H9 (cell line): ENCODE results near the gene MED13L. TPM values are rescaled to one million over a fixed set of nuclear protein-coding genes. Genes with fewer than 3 reads are reported as not detected.

Experiments
- DNase-seq: peaks from one replicate; pipeline ENCODE4 v3.0.0-alpha.2; 2017
- H2AFZ ChIP-seq: one replicate; pipeline ENCODE4 v1.6.1; 2013; ENCODE audit warnings: mild to moderate bottlenecking, low read length, control low read depth, moderate library complexity
- H2AK5ac ChIP-seq: 2 replicates; pipeline ENCODE4 v1.6.1; 2013; ENCODE audit warnings: low read length, control low read depth, mixed read lengths; ENCODE audit not compliant: insufficient read length
- H2BK120ac ChIP-seq: one replicate; pipeline ENCODE4 v1.6.1; 2013; ENCODE audit warnings: low read depth, mild to moderate bottlenecking, low read length, control low read depth, inconsistent platforms; ENCODE audit not compliant: poor library complexity, severe bottlenecking
- H2BK12ac ChIP-seq: 2 replicates; pipeline ENCODE4 v1.6.1; 2013; ENCODE audit warnings: low read length, control low read depth, mixed read lengths, low read depth; ENCODE audit not compliant: insufficient read length
- H2BK15ac ChIP-seq: 2 replicates; pipeline ENCODE4 v1.6.1; 2013; ENCODE audit warnings: low read depth, low read length, control low read depth
- H2BK20ac ChIP-seq: one replicate; pipeline ENCODE4 v1.6.1; 2013; ENCODE audit warnings: low read depth, mild to moderate bottlenecking, low read length, control low read depth, inconsistent platforms; ENCODE audit not compliant: poor library complexity, severe bottlenecking
- H2BK5ac ChIP-seq: 2 replicates; pipeline ENCODE4 v1.6.1; 2013; ENCODE audit warnings: low read length, control low read depth, mixed read lengths; ENCODE audit not compliant: insufficient read length
- H3K14ac ChIP-seq: 2 replicates; pipeline ENCODE4 v1.6.1; 2013; ENCODE audit warnings: low read length, control low read depth; ENCODE audit not compliant: insufficient read depth
- H3K18ac ChIP-seq: 2 replicates; pipeline ENCODE4 v1.6.1; 2013; ENCODE audit warnings: low read depth, mild to moderate bottlenecking, mixed read lengths, low read length, control low read depth; ENCODE audit not compliant: insufficient read length
- H3K23ac ChIP-seq: 2 replicates; pipeline ENCODE4 v1.6.1; 2013; ENCODE audit warnings: low read length, control low read depth, mixed read lengths, low read depth; ENCODE audit not compliant: insufficient read length
- H3K23me2 ChIP-seq: 2 replicates; pipeline ENCODE4 v1.6.1; 2013; ENCODE audit warnings: low read depth, mild to moderate bottlenecking, mixed read lengths, low read length, control low read depth; ENCODE audit not compliant: insufficient read length, poor library complexity, severe bottlenecking
- H3K27ac ChIP-seq: 2 replicates; pipeline ENCODE4 v1.5.1; 2013; ENCODE audit warnings: low read length, control low read depth, mixed read lengths, low read depth; ENCODE audit not compliant: insufficient read length
- H3K27me3 ChIP-seq: 2 replicates; pipeline ENCODE4 v1.6.1; 2013; ENCODE audit warnings: low read length, control low read depth, inconsistent platforms; ENCODE audit not compliant: insufficient read depth
- H3K4ac ChIP-seq: 2 replicates; pipeline ENCODE4 v1.6.1; 2013; ENCODE audit warnings: low read depth, mild to moderate bottlenecking, control low read depth, inconsistent platforms, low read length, moderate library complexity
- H3K4me1 ChIP-seq: 2 replicates; pipeline ENCODE4 v1.6.1; 2013; ENCODE audit warnings: low read length, control low read depth, inconsistent platforms; ENCODE audit not compliant: insufficient read depth
- H3K4me2 ChIP-seq: 2 replicates; pipeline ENCODE4 v1.6.1; 2013; ENCODE audit warnings: low read length, control low read depth, mixed read lengths; ENCODE audit not compliant: insufficient read length, insufficient read depth
- H3K56ac ChIP-seq: 2 replicates; pipeline ENCODE4 v1.6.1; 2013; ENCODE audit warnings: low read depth, mild to moderate bottlenecking, mixed read lengths, low read length, control low read depth; ENCODE audit not compliant: insufficient read length
- H3K79me1 ChIP-seq: 2 replicates; pipeline ENCODE4 v1.6.1; 2013; ENCODE audit warnings: low read depth, mild to moderate bottlenecking, moderate library complexity, low read length, control low read depth, inconsistent platforms; ENCODE audit not compliant: insufficient read depth, poor library complexity, severe bottlenecking
- H3K79me2 ChIP-seq: 2 replicates; pipeline ENCODE4 v1.6.1; 2013; ENCODE audit warnings: low read length, control low read depth, inconsistent platforms; ENCODE audit not compliant: insufficient read depth
- H3K9ac ChIP-seq: 2 replicates; pipeline ENCODE4 v1.6.1; 2013; ENCODE audit warnings: low read length, control low read depth, mixed read lengths; ENCODE audit not compliant: insufficient read length; ENCODE audit errors: extremely low read depth
- H3K9me3 ChIP-seq: one replicate; pipeline ENCODE4 v1.6.1; 2013; ENCODE audit warnings: low read depth, low read length, inconsistent platforms; ENCODE audit not compliant: control insufficient read depth
- H3T11ph ChIP-seq: one replicate; pipeline ENCODE4 v1.6.1; 2013; ENCODE audit warnings: mild to moderate bottlenecking, low read length, control low read depth, inconsistent platforms
- H4K20me1 ChIP-seq: one replicate; pipeline ENCODE4 v1.6.1; 2013; ENCODE audit not compliant: control insufficient read depth, insufficient read length, insufficient read depth
- H4K5ac ChIP-seq: 2 replicates; pipeline ENCODE4 v1.6.1; 2013; ENCODE audit warnings: low read depth, mild to moderate bottlenecking, mixed read lengths, low read length, control low read depth; ENCODE audit not compliant: insufficient read length
- H4K8ac ChIP-seq: replicated peaks from 2 replicates; pipeline ENCODE4 v1.6.1; 2013; ENCODE audit warnings: low read length, control low read depth, mixed read lengths, low read depth; ENCODE audit not compliant: insufficient read length
- H4K91ac ChIP-seq: 2 replicates; pipeline ENCODE4 v1.6.1; 2013; ENCODE audit warnings: low read depth, mild to moderate bottlenecking, moderate library complexity, mixed read lengths, low read length, control low read depth; ENCODE audit not compliant: insufficient read length
- H3K27ac Mint-ChIP-seq, 3 experiments: 2 replicates in 2 of 3; 3 replicates in 1 of 3; pipeline ENCODE4 v1.8.0; 2020 to 2021; ENCODE audit warnings: mixed read lengths in 3 of 3, mild to moderate bottlenecking in 1 of 3, moderate library complexity in 1 of 3
- H3K27me3 Mint-ChIP-seq: 2 replicates; pipeline ENCODE4 v1.8.0; 2021; ENCODE audit warnings: low read depth, mild to moderate bottlenecking, moderate library complexity, mixed read lengths
- H3K36me3 Mint-ChIP-seq, 3 experiments: 2 replicates in 2 of 3; 3 replicates in 1 of 3; pipeline ENCODE4 v1.8.0; 2020 to 2021; ENCODE audit warnings: low read depth in 3 of 3, mixed read lengths in 3 of 3; ENCODE audit not compliant: insufficient read depth in 1 of 3
- H3K4me1 Mint-ChIP-seq, 2 experiments: 2 replicates each; pipeline ENCODE4 v1.8.0; 2020; ENCODE audit warnings: mixed read lengths in 2 of 2
- H3K4me3 Mint-ChIP-seq, 2 experiments: 2 replicates in 1 of 2; 3 replicates in 1 of 2; pipeline ENCODE4 v1.8.0; 2020 to 2021; ENCODE audit warnings: mild to moderate bottlenecking in 2 of 2, mixed read lengths in 2 of 2, moderate library complexity in 1 of 2
- H3K9me3 Mint-ChIP-seq, 2 experiments: 2 replicates in 1 of 2; 3 replicates in 1 of 2; pipeline ENCODE4 v1.8.0; 2020; ENCODE audit warnings: mild to moderate bottlenecking in 2 of 2, mixed read lengths in 2 of 2, moderate library complexity in 1 of 2
- CTCF ChIP-seq: fragments of 200-600 bp; sonication (generic); conservative IDR thresholded peaks from 3 replicates; pipeline ENCODE4 v1.8.0; 2021; ENCODE audit warnings: antibody characterized with exemption, mild to moderate bottlenecking
- WGBS: extraction: QIAGEN DNeasy Blood & Tissue Kit; methylation state at CpG from one replicate; pipeline ENCODE4 v1.1.7; 2013; ENCODE audit warnings: missing lambda C conversion rate, low lambda C conversion rate, mixed read lengths; ENCODE audit not compliant: insufficient read length; ENCODE audit errors: extremely low coverage; 5-methylcytosine and 5-hydroxymethylcytosine counted together
- total RNA-seq: library from RNA; stranded (reverse); gene quantifications from 2 replicates; pipeline ENCODE4 v1.2.1, GENCODE V29; 2021

The MED13L gene
- total RNA-seq, 1 experiment from 2014 or later, result 52.4 TPM

GRCh38 chr12:116201359-116201758 is 76.1 kb downstream of the MED13L start:
- no peak overlapping the region for H2BK20ac ChIP-seq
- no peaks in the 10 kb centered on the region for H3K9me3 ChIP-seq
- H4K20me1 ChIP-seq, result no peaks in the 10 kb centered on the region
- H2AK5ac ChIP-seq, result no peak overlapping the region
- no peak overlapping the region for H3K56ac ChIP-seq
- H2BK15ac ChIP-seq, result no peak overlapping the region
- no peak overlapping the region for H3K23ac ChIP-seq
- H2BK12ac ChIP-seq, result no peak overlapping the region
- no peak overlapping the region for H3T11ph ChIP-seq
- WGBS, result no CpG with 5 or more reads among the region's 2 CpGs
- no peak overlapping the region for H2BK120ac ChIP-seq
- Mint-ChIP-seq H3K36me3 (no peaks in the 10 kb centered on the region), H3K9me3 (no peaks in the 10 kb centered on the region), H3K27me3 (no peaks in the 10 kb centered on the region), H3K4me3 (no peak overlapping the region), H3K4me1 (peaks cover 18 to 32% of the 10 kb centered on the region in 2 experiments), H3K27ac (no peak overlapping the region)
- no peak overlapping the region for H4K5ac ChIP-seq
- no peaks in the 10 kb centered on the region for H3K23me2 ChIP-seq
- peaks cover 6% of the 10 kb centered on the region for H3K79me1 ChIP-seq
- H3K18ac ChIP-seq, result no peak overlapping the region
- H3K4ac ChIP-seq, result no peak overlapping the region
- no peak overlapping the region for H3K4me2 ChIP-seq
- H4K91ac ChIP-seq, result no peak overlapping the region
- H4K8ac ChIP-seq, result no peak overlapping the region
- H2BK5ac ChIP-seq, result no peak overlapping the region
- no peak for DNase-seq
- H2AFZ ChIP-seq, result no peak overlapping the region
- no peaks in the 10 kb centered on the region for H3K27me3 ChIP-seq
- H3K14ac ChIP-seq, result no peak overlapping the region
- TF ChIP-seq CTCF, result no peak
- no peak overlapping the region for H3K9ac ChIP-seq
- H3K27ac ChIP-seq, result no peak overlapping the region
- H3K4me1 ChIP-seq, result no peaks in the 10 kb centered on the region; the same call in 1 of the 2 replicates
- peaks cover 4% of the 10 kb centered on the region; the same call in 1 of the 2 replicates for H3K79me2 ChIP-seq
